IMR-90 (cell line): ENCODE data around the gene COL4A3. TPM values are rescaled to one million over a fixed set of nuclear protein-coding genes. Genes with fewer than 3 reads are reported as not detected.

Experiments
- ATAC-seq: fragments of 200-7000 bp; cut with Tn5 transposase; 2 replicates; pipeline ENCODE4 v1.9.1; 2020; ENCODE audit warnings: low read depth, mild to moderate bottlenecking, moderate library complexity
- BruUV-seq: library from RNA; stranded (reverse); fragments of 400-500 nt; replicated peaks from 2 replicates; lab custom pipeline; 2021; lab: Mats Ljungman, UMichigan
- CTCF ChIA-PET: fragments of 300-600 bp; formaldehyde crosslinking; extraction: SDS; loops from one replicate; lab custom pipeline; 2021; ENCODE audit warnings: antibody characterized with exemption; lab: Yijun Ruan, JAX
- POLR2A ChIA-PET: fragments of 300-600 bp; sonication (Branson Sonifier 250); formaldehyde crosslinking; loops from one replicate; lab custom pipeline; 2022; ENCODE audit warnings: antibody characterized with exemption; ENCODE audit not compliant: unreplicated experiment; lab: Charles Lee
- DNase-seq: peaks from one replicate; pipeline ENCODE4 v3.0.0; 2013
- H2AFZ ChIP-seq: replicated peaks from 2 replicates; pipeline ENCODE3; 2013; ENCODE audit warnings: low read length, mild to moderate bottlenecking; ENCODE audit not compliant: poor library complexity
- H2AK5ac ChIP-seq: 2 replicates; pipeline ENCODE4 v1.6.1; 2013; ENCODE audit warnings: low read depth, low read length, inconsistent platforms
- H2AK9ac ChIP-seq: replicated peaks from 2 replicates; pipeline ENCODE3; 2013; ENCODE audit warnings: mild to moderate bottlenecking, low read depth, low read length, moderate library complexity; ENCODE audit not compliant: poor library complexity
- H2BK120ac ChIP-seq: 2 replicates; pipeline ENCODE4 v1.6.1; 2013; ENCODE audit warnings: low read depth, low read length, inconsistent platforms
- H2BK15ac ChIP-seq: 3 replicates; pipeline ENCODE4 v1.6.1; 2013; ENCODE audit warnings: low read depth, low read length, inconsistent platforms
- H2BK20ac ChIP-seq: 2 replicates; pipeline ENCODE4 v1.6.1; 2013; ENCODE audit warnings: low read depth, mild to moderate bottlenecking, inconsistent platforms, low read length, moderate library complexity
- H2BK5ac ChIP-seq: 2 replicates; pipeline ENCODE4 v1.6.1; 2013; ENCODE audit warnings: mild to moderate bottlenecking, low read depth, low read length, inconsistent platforms; ENCODE audit not compliant: poor library complexity, severe bottlenecking
- H3K14ac ChIP-seq: replicated peaks from 2 replicates; pipeline ENCODE4 v1.6.1; 2013; ENCODE audit warnings: low read depth, low read length, inconsistent platforms
- H3K18ac ChIP-seq: 2 replicates; pipeline ENCODE4 v1.6.1; 2013; ENCODE audit warnings: low read depth, low read length, control low read depth
- H3K23ac ChIP-seq: 2 replicates; pipeline ENCODE4 v1.6.1; 2013; ENCODE audit warnings: low read depth, low read length, inconsistent platforms
- H3K27ac ChIP-seq: 2 replicates; pipeline ENCODE4 v1.5.1; 2013; ENCODE audit warnings: mild to moderate bottlenecking, control low read depth, low read length; ENCODE audit not compliant: insufficient read depth
- H3K27me3 ChIP-seq: 2 replicates; pipeline ENCODE4 v1.6.1; 2013; ENCODE audit warnings: low read length; ENCODE audit not compliant: control insufficient read depth, insufficient read depth
- H3K36me3 ChIP-seq: 2 replicates; pipeline ENCODE4 v1.6.1; 2013; ENCODE audit warnings: low read length, mixed read lengths; ENCODE audit not compliant: control insufficient read depth, insufficient read depth
- H3K4ac ChIP-seq: 2 replicates; pipeline ENCODE4 v1.6.1; 2013; ENCODE audit warnings: low read depth, low read length, inconsistent platforms
- H3K4me1 ChIP-seq: 2 replicates; pipeline ENCODE4 v1.6.1; 2013; ENCODE audit warnings: low read length, mixed read lengths; ENCODE audit not compliant: control insufficient read depth, insufficient read depth
- H3K4me2 ChIP-seq: 2 replicates; pipeline ENCODE4 v1.6.1; 2013; ENCODE audit warnings: low read depth, mild to moderate bottlenecking, control low read depth, low read length, moderate library complexity
- H3K4me3 ChIP-seq: 2 replicates; pipeline ENCODE4 v1.5.1; 2013; ENCODE audit warnings: low read depth, mild to moderate bottlenecking, control low read depth, low read length, moderate library complexity; ENCODE audit not compliant: insufficient read depth
- H3K56ac ChIP-seq: 2 replicates; pipeline ENCODE4 v1.6.1; 2013; ENCODE audit warnings: low read length, inconsistent platforms; ENCODE audit not compliant: insufficient read depth; ENCODE audit errors: extremely low read depth
- H3K79me1 ChIP-seq, 2 experiments: 2 replicates each; pipeline ENCODE4 v1.6.1; 2013; ENCODE audit warnings: low read length in 2 of 2, inconsistent platforms in 1 of 2, low read depth in 1 of 2
- H3K9ac ChIP-seq: 2 replicates; pipeline ENCODE4 v1.6.1; 2013; ENCODE audit warnings: low read depth, low read length, control low read depth
- H3K9me1 ChIP-seq: 2 replicates; pipeline ENCODE4 v1.6.1; 2013; ENCODE audit warnings: low read length, inconsistent platforms; ENCODE audit not compliant: insufficient read depth
- H3K9me3 ChIP-seq: 2 replicates; pipeline ENCODE4 v1.6.1; 2013; ENCODE audit warnings: low read length; ENCODE audit not compliant: control insufficient read depth, insufficient read depth
- H4K20me1 ChIP-seq: 2 replicates; pipeline ENCODE4 v1.6.1; 2013; ENCODE audit warnings: low read length, inconsistent platforms; ENCODE audit not compliant: insufficient read depth
- H4K5ac ChIP-seq: 2 replicates; pipeline ENCODE4 v1.6.1; 2013; ENCODE audit warnings: mild to moderate bottlenecking, low read depth, low read length, control low read depth
- H4K8ac ChIP-seq, 2 experiments: 2 replicates each; pipeline ENCODE4 v1.6.1; 2013; ENCODE audit warnings: low read depth in 2 of 2, low read length in 2 of 2, control low read depth in 1 of 2, inconsistent platforms in 1 of 2
- H4K91ac ChIP-seq: 2 replicates; pipeline ENCODE4 v1.6.1; 2013; ENCODE audit warnings: low read depth, low read length, inconsistent platforms; ENCODE audit not compliant: insufficient read depth
- BHLHE40 ChIP-seq: fragments of 150-350 bp; IDR thresholded peaks from 2 replicates; pipeline ENCODE4 v1.6.1; 2016; ENCODE audit warnings: mild to moderate bottlenecking, low read depth, low read length
- CEBPB ChIP-seq: IDR thresholded peaks from 2 replicates; pipeline ENCODE4 v1.6.1; 2012; ENCODE audit warnings: low read depth, low read length, improper control_type of control experiment
- CTCF ChIP-seq: conservative IDR thresholded peaks from 2 replicates; pipeline ENCODE4 v1.5.1; 2012; ENCODE audit warnings: mild to moderate bottlenecking, low read depth, low read length, improper control_type of control experiment
- FOS ChIP-seq: fragments of 150-350 bp; IDR thresholded peaks from 2 replicates; pipeline ENCODE4 v1.6.1; 2016; ENCODE audit warnings: low read depth, low read length
- MAFK ChIP-seq: IDR thresholded peaks from 2 replicates; pipeline ENCODE4 v1.6.1; 2012; ENCODE audit warnings: low read depth, low read length, improper control_type of control experiment
- MXI1 ChIP-seq: IDR thresholded peaks from 2 replicates; pipeline ENCODE4 v1.6.1; 2012; ENCODE audit warnings: low read depth, mild to moderate bottlenecking, low read length, moderate library complexity, borderline replicate concordance
- NFE2L2 ChIP-seq: fragments of 150-350 bp; IDR thresholded peaks from 2 replicates; pipeline ENCODE4 v1.6.1; 2016; ENCODE audit warnings: low read depth, mild to moderate bottlenecking, low read length
- POLR2A ChIP-seq: IDR thresholded peaks from 2 replicates; pipeline ENCODE4 v1.6.1; 2012; ENCODE audit warnings: mild to moderate bottlenecking, low read depth, low read length
- RAD21 ChIP-seq: IDR thresholded peaks from 2 replicates; pipeline ENCODE4 v1.6.1; 2012; ENCODE audit warnings: low read length, improper control_type of control experiment
- RCOR1 ChIP-seq: IDR thresholded peaks from 2 replicates; pipeline ENCODE4 v1.6.1; 2012; ENCODE audit warnings: mild to moderate bottlenecking, low read length, improper control_type of control experiment; ENCODE audit not compliant: insufficient replicate concordance
- RFX5 ChIP-seq: IDR thresholded peaks from 2 replicates; pipeline ENCODE4 v1.8.0; 2012; ENCODE audit warnings: low read depth, mild to moderate bottlenecking, low read length, moderate library complexity
- WGBS, 2 experiments: methylation state at CpG; one replicate each; pipeline versions ENCODE4 v1.1.5 to v1.1.7; 2013; ENCODE audit warnings: missing lambda C conversion rate in 2 of 2; ENCODE audit not compliant: insufficient read length in 1 of 2; ENCODE audit errors: extremely low coverage in 2 of 2; 5-methylcytosine and 5-hydroxymethylcytosine counted together
- dilution Hi-C: fragments of 300-500 bp; cut with HindIII; formaldehyde crosslinking; loops from one replicate; pipeline ENCODE4 v1.14.3; 2018; ENCODE audit warnings: low sequenced_read_pairs; ENCODE audit not compliant: unreplicated experiment
- in situ Hi-C: fragments of 300-500 bp; cut with MboI; formaldehyde crosslinking; loops from 3 replicates; pipeline ENCODE4 v1.14.3; 2019; ENCODE audit warnings: low sequenced_read_pairs, inconsistent platforms, mixed read lengths
- intact Hi-C: fragments of 100-400 bp; cut with micrococcal nuclease; formaldehyde crosslinking; loops from 2 replicates; pipeline ENCODE4 v1.10.0; 2022
- polyA plus RNA-seq, 3 experiments: library from polyadenylated mRNA; depleted of rRNA; stranded (reverse); fragments of >200 nt; gene quantifications; 2 replicates each; pipeline ENCODE4 v1.2.3, GENCODE V29; 2012; ENCODE audit warnings: low replicate concordance in 1 of 3
- total RNA-seq: library from RNA; depleted of rRNA; stranded (reverse); fragments of >200 nt; gene quantifications from 2 replicates; pipeline ENCODE4 v1.2.3, GENCODE V29; 2012

Gene COL4A3
- total and polyA plus RNA-seq, 2 of the 4 experiments (the other 2 are of a cell fraction), result not detected

DNA sequence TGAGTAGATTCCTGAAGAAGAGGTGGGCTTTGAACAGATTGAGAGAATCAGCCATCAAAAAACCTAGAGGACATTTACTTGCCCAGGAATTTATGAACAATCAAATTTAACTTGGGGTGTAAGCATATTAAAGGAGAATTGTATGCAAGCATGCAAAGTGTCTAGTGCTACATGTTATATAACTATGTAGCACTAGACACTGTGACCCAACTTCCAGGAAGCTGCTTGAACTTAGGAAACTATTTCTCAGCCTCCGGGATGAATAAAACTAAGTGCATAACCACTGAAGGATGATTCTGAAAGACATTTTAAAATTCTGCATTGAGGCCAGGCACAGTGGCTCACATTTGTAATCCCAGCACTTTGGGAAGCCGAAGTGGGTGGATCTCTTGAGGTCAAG, 173.0 kb downstream of the COL4A3 start:
- DNase-seq, result no peak
- no CpG with 5 or more reads among the region's 2 CpGs for WGBS, 2 experiments
- Histone ChIP-seq H4K91ac (no peak overlapping the region), H4K8ac (no peak overlapping the region), H3K9me1 (peaks cover 3% of the 10 kb centered on the region), H2BK20ac (no peak overlapping the region), H3K4me2 (no peak overlapping the region), H3K4ac (no peak overlapping the region), H3K18ac (no peak overlapping the region), H2BK120ac (no peak overlapping the region), H3K27ac (no peak overlapping the region), H2BK5ac (no peak overlapping the region), H2BK15ac (no peak overlapping the region), H3K27me3 (no peaks in the 10 kb centered on the region), H3K36me3 (peaks cover 12% of the 10 kb centered on the region), H3K23ac (no peak overlapping the region), H4K20me1 (no peaks in the 10 kb centered on the region), H3K9ac (no peak overlapping the region), H3K4me3 (no peak overlapping the region), H2AK5ac (no peak overlapping the region), H3K14ac (no peak overlapping the region), H2AFZ (no peak overlapping the region), H3K79me1 (peaks cover 16 to 17% of the 10 kb centered on the region in 2 experiments), H3K56ac (no peak overlapping the region), H4K5ac (no peak overlapping the region), H3K4me1 (no peaks in the 10 kb centered on the region), H3K9me3 (no peaks in the 10 kb centered on the region), H2AK9ac (no peak overlapping the region)
- no peak for ATAC-seq
- ChIA-PET CTCF (no interaction called here), POLR2A (no interaction called here)
- in situ Hi-C loops (no loop called here), dilution Hi-C loops (no loop called here), intact Hi-C loops (no loop called here)
- TF ChIP-seq RFX5 (no peak), RCOR1 (no peak), POLR2A (no peak), NFE2L2 (no peak), MAFK (no peak), FOS (no peak), BHLHE40 (no peak), MXI1 (no peak), RAD21 (no peak), CTCF (no peak), CEBPB (no peak)
- no TSS peak for BruUV-seq
